ENCODE data around the gene SMTNL1.

SMTNL1 gene

GRCh38 chr11:57511741-57512430, 25.5 kb upstream of the SMTNL1 start:
- peaks cover 0 to 16% (median 14%) of the 10 kb centered on the region in 4 donors for H3K4me1 ChIP-seq
- no peak overlapping the region for H3K27ac ChIP-seq
- no peaks in the 10 kb centered on the region for H3K36me3 ChIP-seq
- no peaks in the 10 kb centered on the region for H3K9me3 ChIP-seq
- DNase-seq, result no peak
- no peak overlapping the region for H3K4me3 ChIP-seq
- no peaks in the 10 kb centered on the region for H3K27me3 ChIP-seq
- intact Hi-C loops (cut with DNase I; ENCODE audit: low total_unique reads), result no loop called here
- no peak for TF ChIP-seq CTCF (IDR thresholded peaks at IDR 0.05)

GRCh38 chr11:57512646-57513451, 24.5 kb upstream of the SMTNL1 start:
- peaks cover 0 to 16% (median 14%) of the 10 kb centered on the region in 4 donors for H3K4me1 ChIP-seq
- TF ChIP-seq CTCF (IDR thresholded peaks at IDR 0.05), result no peak
- H3K9me3 ChIP-seq, result no peaks in the 10 kb centered on the region
- H3K27me3 ChIP-seq, result no peaks in the 10 kb centered on the region
- no peak overlapping the region for H3K4me3 ChIP-seq
- intact Hi-C loops (cut with DNase I; ENCODE audit: low total_unique reads), result no loop called here
- DNase-seq, result no peak
- H3K27ac ChIP-seq, result peak overlapping the region; percentile 71 to 77
- no peaks in the 10 kb centered on the region for H3K36me3 ChIP-seq

GRCh38 chr11:57513452-57513795, 24.0 kb upstream of the SMTNL1 start:
- Histone ChIP-seq H3K4me3 (peak overlapping the region; percentile 72 to 75), H3K9me3 (no peaks in the 10 kb centered on the region), H3K27me3 (no peaks in the 10 kb centered on the region), H3K27ac (peak overlapping the region; percentile 71 to 77), H3K36me3 (no peaks in the 10 kb centered on the region), H3K4me1 (peaks cover 0 to 16% (median 14%) of the 10 kb centered on the region in 4 donors)
- TF ChIP-seq CTCF (IDR thresholded peaks at IDR 0.05), result no peak
- no peak for DNase-seq
- intact Hi-C loops (cut with DNase I; ENCODE audit: low total_unique reads), result no loop called here

GRCh38 chr11:57513911-57514537, 23.4 kb upstream of the SMTNL1 start:
- DNase-seq, result peak; percentile 56 to 76
- Histone ChIP-seq H3K4me1 (peaks cover 0 to 16% (median 14%) of the 10 kb centered on the region in 4 donors), H3K27me3 (no peaks in the 10 kb centered on the region), H3K9me3 (no peaks in the 10 kb centered on the region), H3K27ac (peak overlapping the region; percentile 71 to 77), H3K36me3 (no peaks in the 10 kb centered on the region), H3K4me3 (peak overlapping the region; percentile 72 to 75)
- intact Hi-C loops (cut with DNase I; ENCODE audit: low total_unique reads), result loop anchor here (2.0 kb wide), 1 partner anchor 15 kb away; no protein-coding TSS in a partner anchor
- TF ChIP-seq CTCF (IDR thresholded peaks at IDR 0.05), result no peak

GRCh38 chr11:57514538-57515331, 22.7 kb upstream of the SMTNL1 start:
- H3K4me1 ChIP-seq, result peaks cover 0 to 16% (median 14%) of the 10 kb centered on the region in 4 donors
- DNase-seq, result peak; percentile 72 to 86
- intact Hi-C loops (cut with DNase I; ENCODE audit: low total_unique reads), result loop anchor here (2.0 kb wide), 1 partner anchor 16 kb away; no protein-coding TSS in a partner anchor
- no peak for TF ChIP-seq CTCF (IDR thresholded peaks at IDR 0.05)
- peak overlapping the region; percentile 72 to 75 for H3K4me3 ChIP-seq
- H3K9me3 ChIP-seq, result no peaks in the 10 kb centered on the region
- no peaks in the 10 kb centered on the region for H3K36me3 ChIP-seq
- peak overlapping the region; percentile 71 to 77 for H3K27ac ChIP-seq
- H3K27me3 ChIP-seq, result no peaks in the 10 kb centered on the region

All from tibial artery (tissue), 4 donors.